ENCODE results near the gene IL1A. TPM values are rescaled to one million over a fixed set of nuclear protein-coding genes. Genes with fewer than 3 reads are reported as not detected.

IL1A gene, protein sequence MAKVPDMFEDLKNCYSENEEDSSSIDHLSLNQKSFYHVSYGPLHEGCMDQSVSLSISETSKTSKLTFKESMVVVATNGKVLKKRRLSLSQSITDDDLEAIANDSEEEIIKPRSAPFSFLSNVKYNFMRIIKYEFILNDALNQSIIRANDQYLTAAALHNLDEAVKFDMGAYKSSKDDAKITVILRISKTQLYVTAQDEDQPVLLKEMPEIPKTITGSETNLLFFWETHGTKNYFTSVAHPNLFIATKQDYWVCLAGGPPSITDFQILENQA
- total RNA-seq (2013; cell fraction: nucleolus; rRNA removed) = not detected in 2 replicates
- total RNA-seq (2014; rRNA removed) (7.7 and 10.6 TPM in 2 replicates), total RNA-seq (2014; rRNA removed; fragmentation: Illumina TruSeq; extraction: Trizol) (8.2 and 9.5 TPM in 2 replicates), total RNA-seq (2021) (6.1 and 6.6 TPM in 2 replicates), polyA plus RNA-seq (2011; rRNA removed) (0.10 TPM in 1 of 2 replicates, not detected in the other), polyA plus RNA-seq (2014; fragmentation: Illumina TruSeq; extraction: Trizol) (8.3 and 14.3 TPM in 2 replicates), polyA plus RNA-seq (2014; fragmentation: Nextera tagmentation; extraction: Ambion mirVana) (1 to 10 TPM; 5.7 to 8.7 TPM), polyA plus RNA-seq (2014; rRNA removed) (5.6 and 7.2 TPM in 2 replicates), polyA plus RNA-seq (2016; fragmentation: Nextera tagmentation; extraction: Ambion mirVana) (1 to 10 TPM; 3.2 to 3.8 TPM), polyA minus RNA-seq (2011; rRNA and poly(A)+ RNA removed) (not detected in 2 replicates), Bru-seq, nascent RNA (percentile 44 among the genes with signal in this experiment), BruChase-seq, experiment 1, labeled RNA remaining after a 6-hour chase (percentile 26 among the genes with signal in this experiment), BruChase-seq, experiment 2, labeled RNA remaining after a 2-hour chase (percentile 29 among the genes with signal in this experiment)
- polyA plus RNA-seq (2011; ENCODE audit: low read depth) = 4.5 TPM
- polyA plus RNA-seq (2011; cell fraction: cytosol; rRNA removed) = not detected in 2 replicates
- not detected in 2 replicates for polyA plus RNA-seq (2011; cell fraction: nucleus; rRNA removed)
- polyA plus RNA-seq (2012) = 4.3 and 5.9 TPM in 2 replicates
- polyA minus RNA-seq (2011; cell fraction: cytosol; rRNA and poly(A)+ RNA removed) = not detected in 2 replicates
- not detected in 2 replicates for polyA minus RNA-seq (2011; cell fraction: nucleus; rRNA and poly(A)+ RNA removed)
- long read RNA-seq, experiment 1 = 0 reads
- long read RNA-seq, experiment 2 = 0 reads

DNA sequence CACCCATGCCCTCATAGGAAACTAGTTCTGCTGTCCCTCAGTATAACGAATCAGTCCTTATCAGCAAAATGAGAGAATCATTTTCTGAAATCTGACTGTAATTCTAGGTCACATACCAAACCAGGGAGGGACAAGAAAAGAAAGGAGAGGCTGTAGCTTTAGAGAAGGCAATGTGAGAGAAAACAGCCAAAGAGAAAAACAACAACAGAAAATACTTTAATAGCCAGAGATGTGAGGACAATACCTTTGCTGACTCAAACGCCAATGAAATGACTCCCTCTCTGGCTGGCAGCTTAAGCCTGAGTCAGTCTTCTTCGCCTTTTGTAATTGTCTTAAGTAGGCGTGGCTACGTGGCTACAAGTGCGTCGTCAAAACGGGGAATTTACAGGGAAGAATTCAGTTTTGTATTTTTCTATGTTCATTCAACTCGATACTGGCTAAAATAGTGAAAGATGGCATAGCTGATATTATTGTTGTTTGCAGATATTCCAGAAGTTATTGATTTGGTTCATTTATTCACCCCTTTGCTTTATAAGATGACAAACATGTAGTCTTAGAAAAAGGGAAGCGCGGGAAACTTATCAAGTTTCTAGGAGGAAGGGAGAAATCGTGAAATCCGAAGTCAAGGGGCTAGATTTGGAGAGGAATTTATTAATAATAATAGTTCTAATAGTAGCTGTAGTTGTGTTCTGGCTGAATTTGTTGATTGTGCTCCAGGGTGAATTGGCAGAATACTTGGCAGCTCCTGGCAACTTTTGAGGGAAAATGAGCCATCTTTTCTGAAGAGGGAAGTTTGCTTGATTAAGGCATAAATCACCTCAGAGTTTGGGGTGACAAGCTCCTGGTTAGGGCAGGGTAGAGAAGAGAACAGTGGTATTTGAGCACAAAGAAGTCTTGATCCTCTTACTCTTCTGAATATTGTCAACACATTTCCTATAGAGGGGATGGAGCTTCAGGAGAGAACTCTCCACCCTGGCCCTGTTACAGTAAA lies at the start of gene IL1A:
TSS of gene IL1A (minus strand) at position 295 of the 991 bp plus-strand sequence. CDS start 723 bp downstream, outside the sequence.
- Histone ChIP-seq H2AFZ (ENCODE audit: control insufficient read depth, low read depth, low read length) (peak within 1 kb of the TSS; percentile 32; the same call in 1 of the 2 replicates), H3K27me3 (replicated peaks in 1 of 2; ENCODE audit: control insufficient read depth in 2 of 2, insufficient read depth in 2 of 2, low read length in 1 of 2) (no peaks in the 10 kb centered on the region), H3K4me1 (ENCODE audit: control insufficient read depth, insufficient read depth, low read length) (peaks cover 23% of the 10 kb centered on the region), H3K27ac (ENCODE audit: control insufficient read depth, insufficient read depth) (peak within 1 kb of the TSS; percentile 62), H3K9me3 (replicated peaks; ENCODE audit: control insufficient read depth, insufficient read depth, low read length) (no peaks in the 10 kb centered on the region), H3K4me3 (no peak within 1 kb of the TSS), H3K79me2 (ENCODE audit: control insufficient read depth, insufficient read depth, low read length) (no peaks in the 10 kb centered on the region), H3K9ac (ENCODE audit: control insufficient read depth, insufficient read depth, low read length) (no peak within 1 kb of the TSS), H3K36me3 (ENCODE audit: control insufficient read depth in 2 of 2, insufficient read depth in 2 of 2, low read length in 1 of 2) (no peaks in the 10 kb centered on the region), H4K20me1 (ENCODE audit: control insufficient read depth, insufficient read depth) (no peaks in the 10 kb centered on the region), H3K4me2 (ENCODE audit: control insufficient read depth, insufficient read depth) (0 out of 2 replicates have a peak within 1 kb of the TSS, but pooled peaks have one; percentile 33)
- ChIA-PET SMC1A (ENCODE audit: uncharacterized antibody, unreplicated experiment) (interaction anchor here (0.6 to 6.3 kb wide), 8 partner anchors 10 to 183 kb away, joined by 3 to 57 read pairs (median 5); no protein-coding TSS in a partner anchor), CTCF (interaction anchor here (0.9 to 4.8 kb wide), 6 partner anchors 21 to 101 kb away, joined by 3 to 17 read pairs (median 5); no protein-coding TSS in a partner anchor), RAD21 (ENCODE audit: unreplicated experiment) (interaction anchor here (0.9 to 5.0 kb wide), 5 partner anchors 9 to 157 kb away, joined by 3 to 36 read pairs (median 4); no protein-coding TSS in a partner anchor), POLR2A (interaction anchor here (0.5 to 1.8 kb wide), 6 partner anchors 9 to 1152 kb away, joined by 3 to 6 read pairs (median 4); no protein-coding TSS in a partner anchor)
- no peak for DNase-seq (ENCODE audit: low read depth, low spot score)
- no TSS peak for BruUV-seq (replicated peaks)
- TF ChIP-seq JUNB (IDR thresholded peaks at IDR 0.05) (0 out of 2 replicates have a peak, but pooled peaks have one; percentile 11), PML (IDR thresholded peaks at IDR 0.05; ENCODE audit: low read length) (peak; percentile 59; the same call in 1 of the 2 replicates), SMAD5 (IDR thresholded peaks at IDR 0.05; ENCODE audit: low read depth) (peak; percentile 58; the same call in 1 of the 2 replicates), POLR2A (IDR thresholded peaks at IDR 0.05; ENCODE audit: low read depth, low read length) (peak; percentile 70), POLR2AphosphoS5 (IDR thresholded peaks at IDR 0.05; ENCODE audit: low read length) (peak; percentile 66), TAF1 (IDR thresholded peaks at IDR 0.05; ENCODE audit: borderline replicate concordance, low read depth, low read length) (0 out of 2 replicates have a peak, but pooled peaks have one; percentile 43), NR2F1 (conservative IDR thresholded peaks at IDR 0.05) (no peak), CEBPB (IDR thresholded peaks at IDR 0.05; ENCODE audit: borderline replicate concordance in 1 of 2, low read depth in 2 of 2, low read length in 2 of 2) (no peak), SMAD1 (IDR thresholded peaks at IDR 0.05; ENCODE audit: low read depth, partially characterized antibody) (no peak), NFYA (IDR thresholded peaks at IDR 0.05; ENCODE audit: borderline replicate concordance, low read depth, low read length) (no peak), CREM (IDR thresholded peaks at IDR 0.05; ENCODE audit: low read depth) (0 out of 2 replicates have a peak, but pooled peaks have one; percentile 19), ZNF622 (IDR thresholded peaks at IDR 0.05) (no peak)
- no peak for FAIRE-seq
- in situ Hi-C loops (cut with MboI) = no loop called here
- WGBS (ENCODE audit: insufficient coverage, insufficient replicate concordance, low lambda C conversion rate, missing lambda C conversion rate) = 16% methylated on average over 13 of the region's 13 CpGs
- no peak for ATAC-seq
- intact Hi-C loops (cut with micrococcal nuclease; ENCODE audit: unreplicated experiment) = no loop called here

Measured in GM12878 (cell line).